NCI-H460 (cell line): ENCODE results near the gene KRTCAP2. TPM values are rescaled to one million over a fixed set of nuclear protein-coding genes. Genes with fewer than 3 reads are reported as not detected.
"Not testable (repeated sequence)": the region's sequence is repeated elsewhere in the genome, so short reads cannot be mapped to it uniquely, and the experiment has no call there.

ENCODE experiments used
- DNase-seq: peaks from one replicate; pipeline ENCODE4 v3.0.0-alpha.2; 2016; ENCODE audit warnings: low read depth; ENCODE audit errors: extremely low read depth
- polyA plus RNA-seq: library from polyadenylated mRNA; depleted of rRNA; stranded (reverse); fragments of >200 nt; gene quantifications from 2 replicates; pipeline ENCODE4 v1.2.3, GENCODE V29; 2014; cell fraction: nucleus; rRNA removed
- total RNA-seq: library from RNA; depleted of rRNA; stranded (reverse); fragments of >200 nt; shearing (Covaris generic); gene quantifications from 2 replicates; pipeline ENCODE4 v1.2.3, GENCODE V29; 2014; rRNA removed

KRTCAP2 gene
- total RNA-seq, result 454 and 476 TPM in 2 replicates
- polyA plus RNA-seq, result 98.4 and 132 TPM in 2 replicates

- DNase-seq, result peak; percentile 99
Measured at GRCh38 chr1:155172732-155173477, at the start of gene KRTCAP2. Gene KRTCAP2 (minus strand): TSS chr1:155173304. CDS start chr1:155173224, 80 bp downstream.

- DNase-seq, result not testable (repeated sequence)
Measured at GRCh38 chr1:155220211-155220965, 47.3 kb upstream of the KRTCAP2 start.

GRCh38 chr1:155219592-155220031 lies 46.5 kb upstream of the KRTCAP2 start:
- DNase-seq, result no peak

- peak; percentile 61 for DNase-seq
Measured at GRCh38 chr1:155218854-155219591, 45.9 kb upstream of the KRTCAP2 start.

GRCh38 chr1:155214702-155215101 lies 41.6 kb upstream of the KRTCAP2 start:
- DNase-seq, result not testable (repeated sequence)

- DNase-seq, result not testable (repeated sequence)
Measured at GRCh38 chr1:155212051-155212440, 38.9 kb upstream of the KRTCAP2 start.

GRCh38 chr1:155211381-155212050 lies 38.4 kb upstream of the KRTCAP2 start:
- DNase-seq, result not testable (repeated sequence)

- DNase-seq, result no peak
Measured at GRCh38 chr1:155210314-155211104, 37.4 kb upstream of the KRTCAP2 start.

GRCh38 chr1:155209312-155209721 lies 36.2 kb upstream of the KRTCAP2 start:
- no peak for DNase-seq

GRCh38 chr1:155208541-155209311 lies 35.6 kb upstream of the KRTCAP2 start, which contains the start of gene MTX1:
Gene MTX1 (plus strand): TSS chr1:155208695. CDS start chr1:155208805, 110 bp downstream.
- DNase-seq, result peak; percentile 84

GRCh38 chr1:155207806-155208540 lies 34.9 kb upstream of the KRTCAP2 start, which contains the start of gene THBS3:
Gene THBS3 (minus strand): TSS chr1:155207897. CDS start chr1:155207876, 21 bp downstream.
- no peak for DNase-seq

- DNase-seq, result peak; percentile 91
Measured at GRCh38 chr1:155206891-155207805, 34.0 kb upstream of the KRTCAP2 start.

GRCh38 chr1:155205969-155206593 lies 33.0 kb upstream of the KRTCAP2 start:
- DNase-seq, result no peak

- no peak for DNase-seq
Measured at GRCh38 chr1:155205035-155205434, 31.9 kb upstream of the KRTCAP2 start.

GRCh38 chr1:155202731-155203515 lies 29.8 kb upstream of the KRTCAP2 start:
- DNase-seq, result no peak
